ENCODE measurements around the gene MIXL1.
"Not testable (repeated sequence)": the region's sequence is repeated elsewhere in the genome, so short reads cannot be mapped to it uniquely, and the experiment has no call there.

The MIXL1 gene

GRCh38 chr1:226223157-226223785 is at the start of gene MIXL1:
Gene MIXL1 (plus strand): TSS chr1:226223664. CDS start chr1:226223682, 18 bp downstream.
- no peak for DNase-seq (ENCODE audit: low spot score)

GRCh38 chr1:226176870-226177269 is 46.6 kb upstream of the MIXL1 start:
- DNase-seq (ENCODE audit: low spot score), result no peak

GRCh38 chr1:226181996-226182714 is 41.3 kb upstream of the MIXL1 start:
- no peak for DNase-seq (ENCODE audit: low spot score)

GRCh38 chr1:226185141-226186036 is 38.1 kb upstream of the MIXL1 start:
- DNase-seq (ENCODE audit: low spot score), result no peak

GRCh38 chr1:226186124-226187018 is 37.1 kb upstream of the MIXL1 start, which contains the start of gene ACBD3:
Gene ACBD3 (minus strand): TSS chr1:226186741. CDS start chr1:226186675, 66 bp downstream.
- DNase-seq (ENCODE audit: low spot score), result peak; percentile 91

DNA sequence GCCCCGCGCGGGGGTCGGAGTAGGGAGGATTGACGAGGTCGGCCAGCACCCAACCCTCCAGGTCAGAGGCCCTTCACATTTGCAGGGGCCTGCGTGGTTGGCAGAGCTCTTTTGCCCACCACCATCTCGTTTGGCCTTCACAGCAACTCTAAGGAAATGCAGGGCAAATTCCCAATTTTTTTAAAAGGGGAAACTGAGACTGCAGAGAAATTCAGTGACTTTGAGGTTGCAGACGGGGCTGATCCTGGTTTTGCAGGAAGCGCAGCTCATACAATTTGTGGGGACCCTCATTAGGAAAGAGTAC is 36.5 kb upstream of the MIXL1 start:
- no peak for DNase-seq (ENCODE audit: low spot score)

DNA sequence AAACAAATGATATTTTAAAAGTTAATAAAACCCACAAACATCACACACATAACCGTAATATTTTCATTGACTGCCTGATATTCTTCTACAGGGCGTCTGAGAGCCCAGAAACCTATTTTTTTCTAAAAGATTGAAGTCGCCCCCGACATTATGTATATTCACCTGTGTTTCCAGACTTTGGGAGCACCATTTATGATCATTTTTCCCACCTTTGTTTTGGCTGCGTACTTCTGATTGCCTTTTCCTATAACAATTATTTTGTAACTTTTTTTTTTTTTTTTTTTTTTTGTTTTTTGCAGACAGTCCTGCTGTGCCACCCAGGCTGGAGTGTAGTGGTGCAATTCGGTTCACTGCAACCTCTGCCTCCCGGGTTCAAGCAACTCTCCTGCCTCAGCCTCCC is 36.1 kb upstream of the MIXL1 start:
- DNase-seq (ENCODE audit: low spot score), result no peak

GRCh38 chr1:226195144-226195543 is 28.3 kb upstream of the MIXL1 start:
- DNase-seq (ENCODE audit: low spot score), result no peak

GRCh38 chr1:226199971-226200370 is 23.5 kb upstream of the MIXL1 start:
- DNase-seq (ENCODE audit: low spot score), result no peak

DNA sequence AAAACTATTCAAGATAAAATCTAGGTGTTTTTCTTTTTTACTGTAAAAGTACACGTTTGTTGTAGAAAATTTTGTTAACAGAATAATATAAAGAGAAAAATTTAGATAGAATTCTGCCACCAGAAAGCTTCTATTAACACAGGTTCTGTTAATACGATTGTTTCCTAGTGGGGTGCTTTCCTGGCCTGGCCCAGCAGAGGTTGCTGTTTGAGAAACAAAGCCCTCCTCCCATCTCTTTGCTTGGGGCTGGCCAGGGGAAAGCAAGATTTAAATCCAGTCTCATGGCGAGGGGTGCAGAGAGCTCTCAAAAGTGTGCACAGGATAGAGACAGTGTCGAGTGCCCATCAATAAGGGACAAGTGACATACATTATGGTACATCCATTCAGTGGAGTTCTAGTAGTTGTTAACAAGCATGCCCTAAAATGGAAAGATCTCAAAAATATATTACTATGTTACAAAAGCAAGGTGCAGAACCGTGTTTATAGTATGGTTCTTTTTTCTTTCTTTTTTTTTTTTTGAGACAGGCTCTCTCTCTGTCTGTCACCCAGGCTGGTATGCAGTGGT is 22.4 kb upstream of the MIXL1 start:
- DNase-seq (ENCODE audit: low spot score), result no peak

- no peak for DNase-seq (ENCODE audit: low spot score)
Measured at GRCh38 chr1:226202246-226202645, 21.2 kb upstream of the MIXL1 start.

DNA sequence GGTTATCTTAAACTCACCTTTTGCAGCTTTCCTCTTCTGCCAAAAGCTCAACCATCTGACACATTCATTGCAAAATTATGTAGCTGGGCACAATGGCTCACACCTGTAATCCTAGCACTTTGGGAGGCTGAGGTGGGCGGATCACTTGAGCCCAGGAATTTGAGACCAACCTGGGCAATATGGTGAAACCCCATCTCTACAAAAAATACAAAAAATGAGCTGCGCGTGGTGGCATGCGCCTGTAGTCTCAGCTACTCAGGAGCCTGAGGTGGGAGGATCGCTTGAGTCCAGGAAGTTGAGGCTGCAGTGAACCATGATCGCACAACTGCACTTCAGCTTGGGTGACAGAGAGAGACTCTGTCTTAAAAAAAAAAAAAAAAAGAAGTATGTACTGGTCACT is 20.8 kb upstream of the MIXL1 start:
- not testable (repeated sequence) for DNase-seq (ENCODE audit: low spot score)

DNA sequence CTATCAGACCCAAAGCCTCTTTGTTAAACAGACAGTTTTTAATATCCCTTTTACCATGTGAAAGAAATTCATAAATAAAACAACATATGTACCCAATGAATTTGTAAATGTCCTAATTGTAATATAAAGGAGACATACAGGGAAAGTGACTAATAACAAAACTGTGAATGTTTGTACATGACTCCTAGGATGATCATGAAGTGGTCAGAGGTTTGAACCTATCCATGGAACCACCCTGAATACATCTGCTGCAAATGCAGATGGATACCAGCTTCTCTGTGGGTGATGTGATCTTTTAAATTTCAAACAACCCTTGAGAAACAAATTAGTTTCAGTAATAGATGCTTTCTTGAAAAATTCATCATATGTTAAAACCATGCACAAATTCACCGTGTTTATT is 20.2 kb upstream of the MIXL1 start:
- no peak for DNase-seq (ENCODE audit: low spot score)

GRCh38 chr1:226203655-226204054 is 19.8 kb upstream of the MIXL1 start:
- DNase-seq (ENCODE audit: low spot score), result no peak

GRCh38 chr1:226204198-226204597 is 19.3 kb upstream of the MIXL1 start:
- DNase-seq (ENCODE audit: low spot score), result no peak

GRCh38 chr1:226207048-226207447 is 16.4 kb upstream of the MIXL1 start:
- no peak for DNase-seq (ENCODE audit: low spot score)

DNA sequence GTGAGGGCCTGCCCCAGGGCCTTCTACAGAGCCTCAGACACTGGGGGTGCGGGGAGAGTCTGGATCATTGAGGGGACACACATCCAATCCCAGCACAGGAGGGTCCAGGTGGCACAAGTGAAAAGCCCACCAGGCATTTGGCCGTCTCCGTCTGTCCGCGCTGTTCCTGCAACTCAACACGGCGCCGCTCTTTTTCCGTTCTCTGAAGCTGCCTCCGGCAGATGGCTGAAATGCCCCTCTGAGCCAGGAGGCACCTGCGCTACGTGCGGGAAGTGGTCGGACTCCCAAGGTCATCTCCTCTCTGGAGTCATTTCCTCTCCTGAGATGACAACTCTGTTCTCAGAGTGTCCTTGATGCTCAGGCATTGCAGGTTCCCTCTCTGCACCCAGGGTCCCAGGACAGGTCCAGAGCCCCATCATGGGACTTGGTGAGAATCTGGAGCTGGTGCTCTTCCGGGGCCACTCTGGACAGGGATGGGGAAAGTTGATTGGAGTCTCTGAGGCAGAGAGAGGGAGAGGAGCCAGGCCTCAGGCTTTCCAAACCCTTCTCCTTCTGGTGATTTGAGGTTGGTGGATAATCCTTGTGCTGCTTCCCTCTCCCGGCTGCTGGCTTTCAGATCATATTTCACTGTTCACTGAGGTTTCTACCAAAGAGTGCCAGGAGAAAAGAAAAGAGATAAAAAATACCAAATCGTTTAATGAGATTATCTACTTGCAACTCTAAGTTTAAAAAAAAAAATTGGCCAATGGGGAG is 14.0 kb upstream of the MIXL1 start:
- DNase-seq (ENCODE audit: low spot score), result no peak

- DNase-seq (ENCODE audit: low spot score), result no peak
Measured at GRCh38 chr1:226210571-226211176, 12.8 kb upstream of the MIXL1 start.

DNA sequence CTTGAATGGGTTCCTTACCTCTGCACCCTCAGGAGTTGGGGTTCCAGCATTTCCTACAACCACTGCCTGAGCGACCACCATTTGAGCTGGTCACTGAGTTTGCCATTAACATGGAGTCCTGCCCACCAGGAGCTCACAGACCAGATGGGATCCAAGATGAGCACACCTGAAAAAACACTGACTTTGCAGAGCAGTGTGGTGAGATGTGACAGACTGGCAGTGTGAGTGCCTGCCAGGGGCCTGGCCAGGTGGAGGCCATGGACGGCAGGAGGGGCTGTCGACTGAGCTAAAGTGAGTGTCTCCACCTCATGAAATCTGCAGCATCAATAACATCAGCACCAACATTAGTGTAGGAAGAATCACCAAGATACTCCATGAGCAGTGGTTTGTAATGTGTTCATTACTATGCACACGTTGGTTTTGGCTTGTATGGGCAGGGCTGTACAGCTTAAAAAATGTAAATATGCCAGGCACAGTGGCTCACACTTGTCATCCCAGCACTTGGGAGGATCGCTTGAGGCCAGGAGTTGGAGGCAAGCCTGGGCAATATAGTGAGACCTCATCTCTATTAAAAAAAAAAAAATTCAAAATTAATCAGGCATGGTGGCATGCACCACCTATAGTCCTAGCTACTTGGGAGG is 12.2 kb upstream of the MIXL1 start:
- no peak for DNase-seq (ENCODE audit: low spot score)

GRCh38 chr1:226212545-226212944 is 10.9 kb upstream of the MIXL1 start:
- no peak for DNase-seq (ENCODE audit: low spot score)

Data from putamen (tissue), 1 donor.